HCT116 (cell line): ENCODE results near the gene ADARB1. TPM values are rescaled to one million over a fixed set of nuclear protein-coding genes. Genes with fewer than 3 reads are reported as not detected.

ENCODE experiments used
- ATAC-seq: fragments of 200-7000 bp; cut with Tn5 transposase; 2 replicates; pipeline ENCODE4 v1.9.1; 2020; ENCODE audit warnings: mild to moderate bottlenecking, moderate library complexity
- BruUV-seq: library from RNA; stranded (reverse); fragments of 400-500 nt; replicated peaks from 2 replicates; lab custom pipeline; 2021; lab: Mats Ljungman, UMichigan
- CTCF ChIA-PET: fragments of 300-600 bp; sonication (Branson Sonifier 250); formaldehyde crosslinking; loops from one replicate; lab custom pipeline; 2021; ENCODE audit warnings: antibody characterized with exemption; lab: Charles Lee
- POLR2A ChIA-PET: fragments of 300-600, 350-600 bp; sonication (Branson Sonifier 250); formaldehyde crosslinking; loops from one replicate; lab custom pipeline; 2021; ENCODE audit warnings: antibody characterized with exemption; lab: Charles Lee
- RAD21 ChIA-PET, 2 experiments: fragments of 300-600 bp; sonication (Branson Sonifier 250); formaldehyde crosslinking; loops; one replicate each; lab custom pipeline; 2023; ENCODE audit warnings: low total read pairs in 2 of 2; ENCODE audit not compliant: uncharacterized antibody in 2 of 2, unreplicated experiment in 2 of 2, low non-redundant PET in 1 of 2; lab: Charles Lee
- DNase-seq: peaks from one replicate; pipeline ENCODE4 v3.0.0-alpha.2; 2010; ENCODE audit warnings: low read depth, low spot score
- H2AFZ ChIP-seq: fragments of 200-600 bp; shearing (Covaris generic), sonication (generic); 2 replicates; pipeline ENCODE4 v1.6.1; 2017; ENCODE audit warnings: low read depth, mixed run types, mixed read lengths, antibody characterized with exemption, low read length; ENCODE audit not compliant: poor library complexity, severe bottlenecking
- H3K27ac ChIP-seq: 2 replicates; pipeline ENCODE4 v1.5.1; 2012; ENCODE audit warnings: low read depth, low read length
- H3K27me3 ChIP-seq: fragments of 200-600 bp; sonication (generic); 2 replicates; pipeline ENCODE4 v1.6.1; 2016; ENCODE audit warnings: mixed run types, low read length, mixed read lengths; ENCODE audit not compliant: insufficient read depth
- H3K36me3 ChIP-seq, 2 experiments: fragments of 200-500 bp in 1 of 2; fragments of 200-600 bp in 1 of 2; sonication (Bioruptor generic) in 1 of 2; sonication (generic) in 1 of 2; 2 replicates each; pipeline versions ENCODE4 v1.5.1 to v1.6.1; 2014 to 2016; ENCODE audit warnings: low read length in 2 of 2, inconsistent platforms in 1 of 2, mixed read lengths in 1 of 2, mixed run types in 1 of 2; ENCODE audit not compliant: insufficient read depth in 2 of 2, control insufficient read depth in 1 of 2
- H3K4me1 ChIP-seq, 2 experiments: fragments of 200-600 bp in 1 of 2; sonication (generic) in 1 of 2; 2 replicates each; pipeline versions ENCODE4 v1.5.1 to v1.6.1; 2012 to 2017; ENCODE audit warnings: low read length in 2 of 2, inconsistent platforms in 1 of 2, mild to moderate bottlenecking in 1 of 2, mixed read lengths in 1 of 2, mixed run types in 1 of 2, moderate library complexity in 1 of 2; ENCODE audit not compliant: insufficient read depth in 2 of 2, control insufficient read depth in 1 of 2
- H3K4me2 ChIP-seq: fragments of 200-600 bp; sonication (generic); 2 replicates; pipeline ENCODE4 v1.6.1; 2017; ENCODE audit warnings: mixed run types, low read length, mixed read lengths
- H3K4me3 ChIP-seq, 2 experiments: fragments of 200-600 bp in 1 of 2; sonication (generic) in 1 of 2; replicated peaks in 1 of 2; 2 replicates each; pipeline ENCODE4 v1.5.1; 2011 to 2016; ENCODE audit warnings: low read length in 2 of 2, control low read depth in 1 of 2, low read depth in 1 of 2, mild to moderate bottlenecking in 1 of 2, mixed read lengths in 1 of 2, mixed run types in 1 of 2
- H3K79me2 ChIP-seq: fragments of 200-600 bp; sonication (generic); 2 replicates; pipeline ENCODE4 v1.6.1; 2017; ENCODE audit warnings: mild to moderate bottlenecking, mixed run types, low read length, moderate library complexity, mixed read lengths; ENCODE audit not compliant: insufficient read depth
- H3K9ac ChIP-seq: fragments of 200-600 bp; sonication (generic); 2 replicates; pipeline ENCODE4 v1.6.1; 2016; ENCODE audit warnings: low read length, mixed read lengths
- H3K9me2 ChIP-seq: fragments of 200-600 bp; sonication (generic), shearing (Covaris generic); 2 replicates; pipeline ENCODE4 v1.6.1; 2017; ENCODE audit warnings: mixed run types, mild to moderate bottlenecking, moderate library complexity; ENCODE audit not compliant: insufficient read depth
- H3K9me3 ChIP-seq, 2 experiments: fragments of 200-500 bp in 1 of 2; fragments of 200-600 bp in 1 of 2; sonication (Bioruptor generic) in 1 of 2; sonication (generic) in 1 of 2; 2 replicates each; pipeline ENCODE4 v1.6.1; 2014 to 2017; ENCODE audit warnings: low read length in 2 of 2, mixed read lengths in 2 of 2, inconsistent platforms in 1 of 2, low read depth in 1 of 2, mild to moderate bottlenecking in 1 of 2, mixed run types in 1 of 2, moderate library complexity in 1 of 2; ENCODE audit not compliant: control insufficient read depth in 1 of 2, insufficient read depth in 1 of 2
- H4K20me1 ChIP-seq: fragments of 200-600 bp; sonication (generic), shearing (Covaris generic); 2 replicates; pipeline ENCODE4 v1.6.1; 2017; ENCODE audit warnings: mixed run types, mild to moderate bottlenecking, moderate library complexity; ENCODE audit not compliant: insufficient read depth
- ATF3 ChIP-seq: IDR thresholded peaks from 2 replicates; pipeline ENCODE4 v1.6.1; 2012
- CBX3 ChIP-seq: IDR thresholded peaks from 2 replicates; pipeline ENCODE4 v1.6.1; 2012; ENCODE audit warnings: low read depth
- CEBPB ChIP-seq: IDR thresholded peaks from 2 replicates; pipeline ENCODE4 v1.6.1; 2012; ENCODE audit warnings: low read depth
- EGR1 ChIP-seq: IDR thresholded peaks from 2 replicates; pipeline ENCODE4 v1.6.1; 2012; ENCODE audit warnings: low read depth
- ELF1 ChIP-seq: IDR thresholded peaks from 2 replicates; pipeline ENCODE4 v1.6.1; 2012; ENCODE audit warnings: low read depth, borderline replicate concordance
- EZH2 ChIP-seq: fragments of 200-600 bp; sonication (generic); IDR thresholded peaks from 2 replicates; pipeline ENCODE4 v1.6.1; 2017; ENCODE audit warnings: antibody characterized with exemption, mixed run types
- EZH2phosphoT487 ChIP-seq: fragments of 200-600 bp; IDR thresholded peaks from 2 replicates; pipeline ENCODE4 v1.6.1; 2018; ENCODE audit warnings: antibody characterized with exemption, borderline replicate concordance
- FOSL1 ChIP-seq: IDR thresholded peaks from 2 replicates; pipeline ENCODE4 v1.6.1; 2012; ENCODE audit warnings: low read depth
- JUND ChIP-seq: IDR thresholded peaks from 2 replicates; pipeline ENCODE4 v1.6.1; 2012
- POLR2A ChIP-seq: IDR thresholded peaks from 2 replicates; pipeline ENCODE4 v1.7.0; 2011; ENCODE audit warnings: borderline replicate concordance; ENCODE audit not compliant: insufficient read depth, insufficient read length; ENCODE audit errors: extremely low read depth
- POLR2AphosphoS5 ChIP-seq: IDR thresholded peaks from 2 replicates; pipeline ENCODE4 v1.6.1; 2011; ENCODE audit warnings: mild to moderate bottlenecking, low read depth, low read length, moderate library complexity
- RAD21 ChIP-seq: IDR thresholded peaks from 2 replicates; pipeline ENCODE4 v1.6.1; 2012; ENCODE audit warnings: low read depth, mild to moderate bottlenecking
- REST ChIP-seq: IDR thresholded peaks from 2 replicates; pipeline ENCODE4 v1.6.1; 2012; ENCODE audit warnings: low read depth
- SIN3A ChIP-seq: IDR thresholded peaks from 2 replicates; pipeline ENCODE4 v1.6.1; 2012; ENCODE audit warnings: low read depth
- SP1 ChIP-seq: IDR thresholded peaks from 2 replicates; pipeline ENCODE4 v1.6.1; 2012; ENCODE audit warnings: low read depth
- SRF ChIP-seq: IDR thresholded peaks from 2 replicates; pipeline ENCODE4 v1.6.1; 2012; ENCODE audit warnings: low read depth
- YY1 ChIP-seq: IDR thresholded peaks from 2 replicates; pipeline ENCODE4 v1.6.1; 2011; ENCODE audit warnings: low read length, low read depth, moderate library complexity, mild to moderate bottlenecking; ENCODE audit not compliant: insufficient replicate concordance; ENCODE audit errors: extremely low read depth
- ZFX ChIP-seq: fragments of 450-650 bp; IDR thresholded peaks from 2 replicates; pipeline ENCODE4 v1.6.1; 2017
- ZNF274 ChIP-seq: fragments of 200-500 bp; sonication (Bioruptor generic); IDR thresholded peaks from 2 replicates; pipeline ENCODE4 v1.6.1; 2014; ENCODE audit warnings: mild to moderate bottlenecking, low read depth, low read length, inconsistent platforms
- intact Hi-C: fragments of 100-400 bp; cut with micrococcal nuclease; formaldehyde crosslinking; loops from 2 replicates; pipeline ENCODE4 v1.10.0; 2022
- total RNA-seq: library from RNA; stranded (reverse); gene quantifications from one replicate; pipeline ENCODE4 v1.2.1, GENCODE V29; 2021; ENCODE audit not compliant: unreplicated experiment

Gene ADARB1
- total RNA-seq, 1 experiment from 2014 or later: 13.5 TPM

- Histone ChIP-seq H3K4me2 (no peak overlapping the region), H3K9ac (no peak overlapping the region), H4K20me1 (no peaks in the 10 kb centered on the region), H3K79me2 (no peaks in the 10 kb centered on the region), H3K4me1 (no peaks in the 10 kb centered on the region; a peak in 2 of 4 replicates), H3K9me3 (no peaks in the 10 kb centered on the region), H3K9me2 (no peaks in the 10 kb centered on the region), H3K27me3 (no peaks in the 10 kb centered on the region), H2AFZ (no peak overlapping the region), H3K36me3 (no peaks in the 10 kb centered on the region), H3K27ac (no peak overlapping the region), H3K4me3 (no peak overlapping the region)
- intact Hi-C loops: no loop called here
- no peak for ATAC-seq
- BruUV-seq: no TSS peak
- DNase-seq: no peak
- RAD21 ChIA-PET: no interaction called here
- CTCF ChIA-PET: no interaction called here
- TF ChIP-seq YY1: no peak
- no peak for TF ChIP-seq JUND
- TF ChIP-seq ZFX: no peak
- TF ChIP-seq EZH2: no peak
- TF ChIP-seq ZNF274: no peak
- no peak for TF ChIP-seq ELF1
- no peak for TF ChIP-seq RAD21
- no peak for TF ChIP-seq EZH2phosphoT487
- no peak for TF ChIP-seq EGR1
- TF ChIP-seq SRF: no peak
- TF ChIP-seq SP1: no peak
- TF ChIP-seq CEBPB: no peak
- no peak for TF ChIP-seq CBX3
- TF ChIP-seq POLR2A: no peak
- TF ChIP-seq REST: no peak
- no peak for TF ChIP-seq ATF3
- no peak for TF ChIP-seq POLR2AphosphoS5
- TF ChIP-seq FOSL1: no peak
- no peak for TF ChIP-seq SIN3A
- POLR2A ChIA-PET: no interaction called here
Observed at GRCh38 chr21:45172420-45172819, 98.0 kb downstream of the ADARB1 start.
